Keratinocyte (primary cell): ENCODE measurements around the gene PPFIBP2. TPM values are rescaled to one million over a fixed set of nuclear protein-coding genes. Genes with fewer than 3 reads are reported as not detected.

ENCODE experiments used
- DNase-seq: peaks from one replicate; pipeline ENCODE4 v3.0.0-alpha.2; 2011; ENCODE audit warnings: low read depth, missing footprints, low spot score
- FAIRE-seq: peaks from 2 replicates; lab custom pipeline; 2011; peaks lifted over from hg19 to GRCh38; lab: Jason Lieb, UNC
- H2AFZ ChIP-seq: 2 replicates; pipeline ENCODE4 v1.6.0; 2012; ENCODE audit warnings: low read length, control low read depth, inconsistent platforms; ENCODE audit not compliant: control insufficient read depth
- H3K27ac ChIP-seq: 2 replicates; pipeline ENCODE4 v1.5.1; 2011; ENCODE audit warnings: low read length; ENCODE audit not compliant: control insufficient read depth, insufficient read depth
- H3K27me3 ChIP-seq: 3 replicates; pipeline ENCODE4 v1.6.0; 2011; ENCODE audit warnings: low read length; ENCODE audit not compliant: control insufficient read depth, insufficient read depth; ENCODE audit errors: extremely low read depth
- H3K36me3 ChIP-seq, 2 experiments: 2 replicates in 1 of 2; 3 replicates in 1 of 2; pipeline ENCODE4 v1.5.1; 2011; ENCODE audit warnings: low read length in 2 of 2, mild to moderate bottlenecking in 1 of 2; ENCODE audit not compliant: control insufficient read depth in 2 of 2, insufficient read depth in 2 of 2; ENCODE audit errors: extremely low read depth in 1 of 2
- H3K4me1 ChIP-seq: 3 replicates; pipeline ENCODE4 v1.5.1; 2011; ENCODE audit warnings: low read length; ENCODE audit not compliant: control insufficient read depth, insufficient read depth; ENCODE audit errors: extremely low read depth
- H3K4me2 ChIP-seq: 3 replicates; pipeline ENCODE4 v1.6.0; 2011; ENCODE audit warnings: low read depth, low read length; ENCODE audit not compliant: control insufficient read depth, insufficient read depth; ENCODE audit errors: extremely low read depth
- H3K4me3 ChIP-seq, 3 experiments: fragments of 200-600 bp in 1 of 3; sonication (generic) in 1 of 3; 2 replicates in 2 of 3; 3 replicates in 1 of 3; pipeline ENCODE4 v1.5.1; 2011 to 2016; ENCODE audit warnings: low read length in 3 of 3, mild to moderate bottlenecking in 3 of 3, control low read depth in 2 of 3, inconsistent platforms in 1 of 3, low read depth in 1 of 3, mixed read lengths in 1 of 3, mixed run types in 1 of 3, moderate library complexity in 1 of 3; ENCODE audit not compliant: control insufficient read depth in 2 of 3, insufficient read depth in 2 of 3; ENCODE audit errors: extremely low read depth in 1 of 3
- H3K79me2 ChIP-seq: 2 replicates; pipeline ENCODE4 v1.6.0; 2012; ENCODE audit warnings: low read length; ENCODE audit not compliant: control insufficient read depth, insufficient read depth
- H3K9ac ChIP-seq: 3 replicates; pipeline ENCODE4 v1.6.0; 2011; ENCODE audit warnings: low read length; ENCODE audit not compliant: control insufficient read depth, insufficient read depth; ENCODE audit errors: extremely low read depth
- H3K9me1 ChIP-seq: 3 replicates; pipeline ENCODE4 v1.6.0; 2011; ENCODE audit warnings: low read length; ENCODE audit not compliant: control insufficient read depth, insufficient read depth; ENCODE audit errors: extremely low read depth
- H3K9me3 ChIP-seq: 2 replicates; pipeline ENCODE4 v1.5.1; 2012; ENCODE audit warnings: low read depth, low read length; ENCODE audit not compliant: control insufficient read depth
- H4K20me1 ChIP-seq: 3 replicates; pipeline ENCODE4 v1.6.0; 2011; ENCODE audit warnings: low read length; ENCODE audit not compliant: control insufficient read depth, insufficient read depth; ENCODE audit errors: extremely low read depth
- EZH2 ChIP-seq: IDR thresholded peaks from one replicate; pipeline ENCODE4 v1.6.1; 2012; ENCODE audit warnings: inconsistent platforms, mild to moderate bottlenecking, low read length, moderate library complexity
- dilution Hi-C: fragments of 300-500 bp; cut with MboI; formaldehyde crosslinking; loops from one replicate; pipeline ENCODE4 v1.7.0; 2020; ENCODE audit warnings: low sequenced_read_pairs; ENCODE audit not compliant: extremely low pct_ligation_motif_present
- polyA plus RNA-seq, 5 experiments: library from polyadenylated mRNA; depleted of rRNA in 3 of 5; stranded (reverse) in 3 of 5; stranded (forward) in 1 of 5; unstranded in 1 of 5; fragments of >200 nt; gene quantifications; 1 replicate in 1 of 5; 2 replicates in 3 of 5; 3 replicates in 1 of 5; pipeline versions ENCODE4 v1.2.1 to v1.2.3, GENCODE V29; 2011 to 2012; ENCODE audit warnings: missing spikeins in 2 of 5, low read depth in 1 of 5, low replicate concordance in 1 of 5
- TF ChIP-seq, protein P1 (sequence below), 3 experiments: IDR thresholded peaks in 1 of 3; conservative IDR thresholded peaks in 1 of 3; optimal IDR thresholded peaks in 1 of 3; 2 replicates in 2 of 3; 3 replicates in 1 of 3; pipeline versions ENCODE3 to v1.5.1; 2011; ENCODE audit warnings: low read length in 3 of 3, mild to moderate bottlenecking in 3 of 3, moderate library complexity in 2 of 3, control low read depth in 1 of 3, inconsistent platforms in 1 of 3; ENCODE audit not compliant: insufficient read depth in 2 of 3; ENCODE audit errors: extremely low read depth in 1 of 3

PPFIBP2 gene
- polyA plus RNA-seq, 1 donor (not counting 4 experiments of a cell fraction or from before 2014, with no cell fraction given): 11.0 TPM

DNA sequence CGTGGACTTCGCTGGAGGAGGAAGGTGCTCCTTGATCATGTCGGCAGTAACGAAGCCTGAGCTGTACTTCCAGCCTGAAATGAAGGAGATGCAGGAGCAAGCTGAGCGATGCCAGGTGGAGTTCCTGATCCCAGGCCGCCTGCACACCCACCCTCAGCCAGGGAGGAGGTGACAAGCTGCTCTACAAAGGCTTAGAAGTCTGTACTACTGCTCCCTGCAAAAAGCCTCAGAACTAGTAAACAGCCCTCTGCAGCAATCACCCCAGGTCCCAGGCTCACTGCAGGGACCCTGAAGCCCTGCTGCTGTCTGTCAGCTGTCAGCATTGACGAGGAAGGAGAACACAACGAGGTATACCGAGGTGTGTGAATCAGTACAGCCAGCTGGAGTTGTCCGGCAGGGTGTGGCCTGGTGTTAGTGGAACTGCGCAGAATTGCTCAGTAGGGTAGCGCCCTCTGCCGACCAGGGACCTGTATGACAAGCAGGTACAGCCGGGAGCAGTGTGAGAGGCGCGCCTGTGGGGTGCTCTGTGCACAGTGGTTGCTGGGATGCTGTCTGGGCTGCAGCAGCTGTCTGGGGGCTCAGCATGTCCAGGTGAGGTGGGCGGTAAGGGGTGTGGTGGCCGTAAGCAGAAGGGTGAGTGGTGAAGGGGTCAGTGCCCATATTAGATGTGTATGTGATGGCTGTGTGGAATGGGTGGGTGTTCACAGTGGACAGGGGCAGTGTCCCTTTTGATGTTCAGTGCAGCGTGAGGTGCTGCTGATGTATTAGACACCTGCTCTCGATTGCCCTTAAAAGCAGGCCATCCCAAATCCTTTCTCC is 151.9 kb downstream of the PPFIBP2 start:
- Histone ChIP-seq H2AFZ (no peak overlapping the region), H3K9ac (no peak overlapping the region), H3K9me1 (no peaks in the 10 kb centered on the region), H3K36me3 (peaks cover 0 to 11% of the 10 kb centered on the region in 2 experiments), H3K79me2 (no peaks in the 10 kb centered on the region), H3K4me2 (no peak overlapping the region), H4K20me1 (no peaks in the 10 kb centered on the region), H3K27me3 (no peaks in the 10 kb centered on the region), H3K4me3 (no peak overlapping the region), H3K4me1 (peaks cover 18% of the 10 kb centered on the region), H3K9me3 (no peaks in the 10 kb centered on the region), H3K27ac (no peak overlapping the region)
- DNase-seq (no peak), FAIRE-seq (peak; percentile 59)
- TF ChIP-seq, protein P1, sequence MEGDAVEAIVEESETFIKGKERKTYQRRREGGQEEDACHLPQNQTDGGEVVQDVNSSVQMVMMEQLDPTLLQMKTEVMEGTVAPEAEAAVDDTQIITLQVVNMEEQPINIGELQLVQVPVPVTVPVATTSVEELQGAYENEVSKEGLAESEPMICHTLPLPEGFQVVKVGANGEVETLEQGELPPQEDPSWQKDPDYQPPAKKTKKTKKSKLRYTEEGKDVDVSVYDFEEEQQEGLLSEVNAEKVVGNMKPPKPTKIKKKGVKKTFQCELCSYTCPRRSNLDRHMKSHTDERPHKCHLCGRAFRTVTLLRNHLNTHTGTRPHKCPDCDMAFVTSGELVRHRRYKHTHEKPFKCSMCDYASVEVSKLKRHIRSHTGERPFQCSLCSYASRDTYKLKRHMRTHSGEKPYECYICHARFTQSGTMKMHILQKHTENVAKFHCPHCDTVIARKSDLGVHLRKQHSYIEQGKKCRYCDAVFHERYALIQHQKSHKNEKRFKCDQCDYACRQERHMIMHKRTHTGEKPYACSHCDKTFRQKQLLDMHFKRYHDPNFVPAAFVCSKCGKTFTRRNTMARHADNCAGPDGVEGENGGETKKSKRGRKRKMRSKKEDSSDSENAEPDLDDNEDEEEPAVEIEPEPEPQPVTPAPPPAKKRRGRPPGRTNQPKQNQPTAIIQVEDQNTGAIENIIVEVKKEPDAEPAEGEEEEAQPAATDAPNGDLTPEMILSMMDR (optimal IDR thresholded peaks at IDR 0.05 in 1 of 3, IDR thresholded peaks at IDR 0.05 in 1 of 3, conservative IDR thresholded peaks at IDR 0.05 in 1 of 3; ENCODE audit: extremely low read depth in 1 of 3, insufficient read depth in 2 of 3, low read length in 3 of 3): peak; percentile 94 to 100 (median 95)
- no peak for TF ChIP-seq EZH2
- dilution Hi-C loops: no loop called here

DNA sequence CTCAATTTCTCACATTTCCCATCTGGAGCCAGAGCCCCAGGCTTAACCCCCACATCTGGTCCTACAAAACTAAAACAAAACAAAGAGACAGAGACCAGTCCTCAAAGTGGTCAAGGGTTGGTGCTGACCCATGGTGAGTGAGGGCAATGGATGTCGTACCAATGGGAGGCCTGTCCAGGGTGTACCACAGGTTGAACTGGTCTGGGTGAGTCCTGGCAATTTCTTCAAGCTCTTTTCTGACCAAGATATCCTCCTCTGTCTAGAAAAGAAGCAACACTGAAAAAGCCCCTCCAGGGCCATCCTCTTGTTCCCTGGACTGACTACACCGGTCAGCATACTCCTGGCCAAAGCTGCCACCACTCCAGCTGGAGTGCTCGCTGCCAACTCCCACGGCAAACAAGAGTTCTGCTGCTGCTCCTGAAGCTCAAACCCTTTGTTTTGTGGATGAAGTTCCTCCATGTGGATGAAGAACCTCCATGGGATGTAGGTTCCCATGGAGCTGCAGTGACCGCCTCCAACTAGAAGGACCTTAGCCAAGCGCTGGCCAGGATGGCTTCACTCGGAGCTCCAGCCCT is 152.6 kb downstream of the PPFIBP2 start:
- FAIRE-seq: no peak

More for the DNA sequence above, 152.6 kb downstream of the PPFIBP2 start:
- no peaks in the 10 kb centered on the region for H3K27me3 ChIP-seq
- H2AFZ ChIP-seq: no peak overlapping the region
- peaks cover 0 to 11% of the 10 kb centered on the region in 2 experiments for H3K36me3 ChIP-seq
- H3K27ac ChIP-seq: no peak overlapping the region
- H3K4me3 ChIP-seq: no peak overlapping the region
- no peaks in the 10 kb centered on the region for H4K20me1 ChIP-seq
- H3K79me2 ChIP-seq: no peaks in the 10 kb centered on the region
- no peak for TF ChIP-seq EZH2
- TF ChIP-seq, protein P1 (optimal IDR thresholded peaks at IDR 0.05 in 1 of 3, IDR thresholded peaks at IDR 0.05 in 1 of 3, conservative IDR thresholded peaks at IDR 0.05 in 1 of 3; ENCODE audit: extremely low read depth in 1 of 3, insufficient read depth in 2 of 3, low read length in 3 of 3): no peak
- H3K9ac ChIP-seq: no peak overlapping the region
- H3K9me3 ChIP-seq: no peaks in the 10 kb centered on the region
- dilution Hi-C loops: no loop called here
- H3K4me1 ChIP-seq: peaks cover 25% of the 10 kb centered on the region
- DNase-seq: no peak
- no peak overlapping the region for H3K4me2 ChIP-seq
- H3K9me1 ChIP-seq: no peaks in the 10 kb centered on the region
